AG20443 (cell line): Measurements from ENCODE around the gene RER1.

ENCODE experiments used
- DNase-seq: peaks from one replicate; pipeline ENCODE4 v3.0.0; 2012; ENCODE audit warnings: low spot score, mixed read lengths

RER1 gene

GRCh38 chr1:2391931-2392509 lies 379 bp downstream of the RER1 start:
- DNase-seq: peak; percentile 37

- no peak for DNase-seq
These were observed 1.0 kb downstream of the RER1 start for GRCh38 chr1:2392686-2393085.

- DNase-seq: no peak
These were observed 1.8 kb downstream of the RER1 start for GRCh38 chr1:2393471-2393877.

DNA sequence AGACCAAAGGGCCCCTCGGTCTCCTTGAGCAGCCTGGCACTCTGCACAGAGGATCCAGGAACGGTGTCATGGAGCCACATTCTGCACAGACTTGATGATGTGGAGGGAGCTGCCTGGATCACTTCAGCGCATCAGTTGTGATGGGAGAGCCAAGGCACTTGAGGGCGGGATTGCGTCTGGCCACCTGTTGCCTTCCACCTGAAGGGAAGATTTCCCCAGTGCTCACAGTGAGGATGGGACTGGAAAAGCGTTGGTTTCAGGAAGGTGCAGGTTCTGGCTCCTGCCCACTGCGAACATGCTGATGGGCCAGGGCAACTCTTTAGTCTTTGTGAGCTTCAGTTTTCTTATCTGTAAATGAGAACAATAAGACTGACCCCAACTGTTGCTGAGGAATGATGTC lies 2.6 kb downstream of the RER1 start:
- DNase-seq: no peak

DNA sequence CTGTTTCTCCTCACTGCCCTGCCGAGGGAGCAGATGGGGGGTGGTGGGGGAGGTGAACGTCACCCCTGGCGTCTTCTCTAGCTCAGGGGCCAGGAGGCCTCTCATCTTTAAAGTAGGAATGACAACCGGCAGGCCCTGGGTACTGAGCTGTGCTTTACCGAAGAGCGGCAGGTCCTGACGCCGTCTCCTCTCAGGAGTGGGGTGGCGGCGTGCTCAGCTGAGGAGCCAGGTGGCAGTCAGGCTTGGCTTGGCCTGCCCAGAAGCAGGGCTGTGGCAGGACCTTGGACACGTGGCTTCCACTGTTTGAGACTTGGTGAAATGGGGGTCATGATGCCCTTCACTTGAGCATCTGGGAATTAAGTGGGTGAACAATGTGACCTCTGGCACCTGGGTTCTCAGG lies 3.1 kb downstream of the RER1 start:
- DNase-seq: no peak

GRCh38 chr1:2395245-2395644 lies 3.6 kb downstream of the RER1 start:
- DNase-seq: no peak

GRCh38 chr1:2396059-2396458 lies 4.4 kb downstream of the RER1 start:
- DNase-seq: no peak

DNA sequence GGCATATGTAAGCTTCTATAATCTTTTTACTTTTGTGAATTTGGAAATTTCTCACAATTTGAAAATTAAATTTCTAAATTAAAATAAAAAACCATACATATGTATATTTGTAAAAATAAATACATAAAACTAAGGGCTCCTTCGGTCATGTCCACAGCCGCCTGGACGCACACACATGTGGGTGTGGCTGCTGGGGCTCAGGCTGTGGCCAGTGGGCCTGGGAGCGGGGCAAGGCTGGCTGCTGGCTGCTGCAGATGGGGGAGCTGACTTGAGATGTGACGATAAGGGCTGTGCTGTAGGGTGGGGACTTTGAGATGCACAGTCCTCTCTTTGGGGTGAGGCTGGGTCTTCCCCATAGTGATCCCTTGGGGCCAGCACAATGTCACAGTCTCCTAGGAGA lies 4.8 kb downstream of the RER1 start:
- no peak for DNase-seq

DNA sequence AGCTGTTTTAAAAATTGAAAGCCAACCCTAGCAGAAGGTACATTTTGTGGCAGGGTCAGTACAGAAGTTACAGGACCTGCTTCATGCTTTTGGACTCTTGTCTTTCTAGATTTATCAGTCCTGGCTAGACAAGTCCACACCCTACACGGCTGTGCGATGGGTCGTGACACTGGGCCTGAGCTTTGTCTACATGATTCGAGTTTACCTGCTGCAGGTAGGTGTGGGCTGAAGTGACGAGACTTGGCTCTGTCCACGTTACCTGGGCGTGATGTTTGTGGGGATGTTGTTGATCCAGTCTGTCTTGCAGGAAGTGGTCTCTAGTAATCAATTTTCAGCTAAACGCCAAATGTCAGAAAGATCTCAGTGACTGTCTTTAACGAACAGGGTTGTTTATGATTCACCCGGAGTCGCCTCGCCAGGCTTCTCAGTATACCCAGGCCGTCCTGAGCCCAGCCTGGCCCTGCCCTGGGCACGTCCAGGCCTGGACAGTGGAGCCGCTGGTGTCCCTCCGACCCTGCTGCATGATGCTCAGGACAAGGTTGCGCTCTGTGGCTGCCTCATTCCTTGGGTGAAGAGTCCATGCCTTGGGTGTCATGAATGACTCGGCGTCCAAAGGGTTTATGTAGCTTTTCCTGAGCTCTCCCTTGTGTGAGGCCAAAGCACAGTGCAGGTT lies 5.5 kb downstream of the RER1 start:
- DNase-seq: no peak

GRCh38 chr1:2398871-2399270 lies 7.2 kb downstream of the RER1 start:
- DNase-seq: no peak

GRCh38 chr1:2399890-2400575 lies 8.4 kb downstream of the RER1 start:
- no peak for DNase-seq

GRCh38 chr1:2400576-2400909 lies 8.9 kb downstream of the RER1 start:
- no peak for DNase-seq

GRCh38 chr1:2400950-2401649 lies 9.5 kb downstream of the RER1 start:
- no peak for DNase-seq

- DNase-seq: no peak
These were observed 10.8 kb downstream of the RER1 start for GRCh38 chr1:2402420-2402819.

GRCh38 chr1:2403273-2403672 lies 11.6 kb downstream of the RER1 start:
- no peak for DNase-seq

DNA sequence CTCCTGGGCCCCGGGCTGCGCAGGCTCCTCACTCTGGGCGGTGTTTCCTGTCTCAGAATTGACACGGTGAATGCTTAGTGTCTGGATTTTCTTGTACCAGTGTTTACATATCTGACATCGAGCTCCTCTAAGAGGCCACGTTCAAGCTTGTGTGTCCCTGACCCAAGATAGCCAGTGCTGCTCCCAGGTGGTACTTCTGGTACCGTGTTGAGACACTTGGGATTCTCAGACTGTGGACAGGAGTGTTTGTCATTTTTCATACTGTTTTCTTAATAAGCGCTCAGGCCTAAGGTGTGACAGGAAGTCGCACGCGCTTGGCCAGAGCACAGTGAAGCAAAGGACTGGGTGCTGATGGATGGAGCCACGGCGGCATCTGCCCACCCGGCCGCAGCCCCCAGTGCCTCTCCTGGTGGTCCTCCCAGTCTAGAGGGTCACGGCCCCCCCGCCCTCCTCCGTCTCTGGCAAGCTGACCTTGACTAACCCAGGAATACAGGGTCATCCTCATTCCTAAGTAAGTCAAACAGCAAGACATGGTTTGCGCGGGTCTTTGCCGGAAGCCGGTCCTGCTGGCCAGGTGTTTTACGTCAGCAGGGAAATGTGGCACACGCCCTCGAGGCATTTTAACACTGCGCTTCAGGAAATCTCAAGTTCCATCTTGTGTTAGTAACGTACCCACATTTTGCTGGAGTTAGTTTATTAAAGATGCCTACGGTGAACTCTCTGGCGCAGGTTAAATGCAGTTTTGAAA lies 12.7 kb downstream of the RER1 start:
- DNase-seq: no peak

DNA sequence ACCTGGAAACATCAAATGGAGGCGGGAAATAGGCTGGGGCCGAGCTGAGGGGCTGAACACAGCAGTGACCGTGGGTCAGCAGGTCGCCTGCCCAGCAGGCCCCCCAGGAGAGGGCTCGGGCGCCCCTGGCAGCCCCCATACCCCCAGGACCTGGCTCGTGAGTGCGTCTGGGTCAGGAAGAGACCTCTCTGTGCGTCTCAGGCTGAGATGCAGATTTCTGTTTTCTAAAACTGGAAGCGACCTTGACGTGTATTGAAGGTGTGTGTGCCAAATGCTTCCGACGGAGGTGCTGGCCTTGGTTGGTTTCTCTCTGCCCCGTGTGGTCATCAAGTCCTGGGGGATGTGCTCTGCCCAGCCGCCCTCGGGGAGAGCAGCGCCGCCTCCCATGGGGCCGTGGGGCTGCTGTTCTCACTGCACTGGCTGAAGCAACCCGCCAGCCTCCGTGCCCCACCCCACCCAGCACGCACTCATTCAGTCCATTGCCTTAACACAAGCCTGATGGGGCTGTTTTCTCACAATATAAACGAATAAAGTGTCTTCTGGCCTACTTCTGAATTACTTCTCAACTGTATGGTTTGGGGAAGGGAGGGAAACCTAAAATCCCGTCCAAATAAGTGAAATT lies 13.4 kb downstream of the RER1 start:
- no peak for DNase-seq

DNA sequence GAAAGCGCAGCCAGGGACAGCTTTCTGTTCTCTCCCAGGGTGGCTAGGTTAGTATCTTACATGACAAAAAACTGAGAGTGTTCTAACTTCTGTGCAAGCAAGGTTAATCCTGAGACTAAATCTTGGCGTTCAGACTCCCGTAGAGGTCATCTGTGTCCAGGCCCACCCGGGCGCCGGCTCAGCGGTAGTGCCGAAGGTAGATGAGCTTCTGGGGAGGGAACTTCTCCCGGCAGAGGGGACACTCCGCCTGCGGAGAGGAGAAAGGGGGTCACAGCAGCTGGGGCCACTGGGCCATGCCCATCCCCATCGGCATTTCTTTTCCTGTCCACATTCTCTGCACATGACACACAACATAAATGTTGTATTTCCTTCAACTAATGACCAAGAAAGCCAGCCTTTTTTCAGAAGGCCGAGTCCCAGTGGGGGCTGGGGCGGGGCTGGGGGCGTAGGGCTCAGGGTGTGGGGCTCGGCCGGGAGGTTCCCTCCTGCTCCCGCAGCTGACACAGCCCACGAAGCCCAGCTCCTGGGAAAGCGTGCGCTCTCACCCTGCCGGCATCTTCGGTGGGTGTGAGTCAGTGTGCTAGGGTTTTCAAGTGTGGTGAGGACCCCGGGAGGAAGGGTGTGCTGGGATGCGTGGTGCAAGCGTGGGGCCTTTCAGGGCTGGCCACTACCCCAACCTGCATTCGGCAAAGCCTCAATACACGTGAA lies 14.1 kb downstream of the RER1 start:
- DNase-seq: no peak

GRCh38 chr1:2406451-2407041 lies 14.9 kb downstream of the RER1 start:
- DNase-seq: no peak

GRCh38 chr1:2407166-2407990 lies 15.7 kb downstream of the RER1 start:
- DNase-seq: no peak
